TTC549 (cell line): ENCODE results near the gene GPR183.

Experiments
- FAIRE-seq: peaks from 2 replicates; lab custom pipeline; 2012; peaks lifted over from hg19 to GRCh38; lab: Jason Lieb, UNC

The GPR183 gene

GRCh38 chr13:99339230-99339721 is 32.1 kb upstream of the GPR183 start:
- FAIRE-seq, result no peak

DNA sequence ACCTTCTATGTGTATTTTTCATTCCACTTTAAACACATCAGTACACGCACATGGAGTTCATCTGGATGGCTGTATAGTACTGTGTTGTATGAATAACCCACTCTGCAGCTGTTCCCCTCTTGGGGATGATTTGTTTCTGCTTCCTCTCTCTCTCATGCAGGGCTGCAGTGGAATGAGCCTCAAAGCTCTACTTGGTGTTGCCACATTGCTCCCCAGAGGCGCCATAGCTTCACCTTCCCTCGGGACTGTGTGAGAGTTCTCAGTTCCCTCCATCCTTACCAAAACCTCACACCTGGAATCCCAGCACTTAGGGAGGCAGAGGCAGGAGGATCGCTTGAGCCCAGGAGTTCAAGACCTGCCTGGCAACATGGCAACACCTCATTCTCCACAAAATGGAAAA is 28.4 kb upstream of the GPR183 start:
- FAIRE-seq, result no peak

- no peak for FAIRE-seq
These were observed 27.9 kb upstream of the GPR183 start for GRCh38 chr13:99335087-99335486.

GRCh38 chr13:99334221-99334620 is 27.0 kb upstream of the GPR183 start:
- no peak for FAIRE-seq

DNA sequence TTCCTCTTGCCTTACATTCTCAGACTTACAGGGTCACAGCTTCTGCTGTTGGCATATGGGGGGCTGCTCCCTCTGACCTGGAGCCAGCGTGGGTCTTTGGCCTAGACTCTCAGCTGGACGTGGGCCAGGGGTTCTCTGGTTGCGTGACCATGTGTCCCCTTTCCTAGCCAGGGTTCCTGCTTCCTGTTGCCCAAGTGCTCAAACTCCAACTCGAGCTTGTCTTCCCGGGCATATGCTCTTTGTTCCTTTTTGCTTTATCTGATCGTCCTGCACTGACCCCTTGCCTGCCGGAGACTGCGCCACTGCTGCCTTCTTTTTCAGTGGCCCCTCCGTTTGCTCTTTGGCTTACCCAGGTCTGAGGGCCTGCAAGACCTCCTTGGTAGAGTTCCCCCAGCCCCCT is 25.3 kb upstream of the GPR183 start:
- no peak for FAIRE-seq

DNA sequence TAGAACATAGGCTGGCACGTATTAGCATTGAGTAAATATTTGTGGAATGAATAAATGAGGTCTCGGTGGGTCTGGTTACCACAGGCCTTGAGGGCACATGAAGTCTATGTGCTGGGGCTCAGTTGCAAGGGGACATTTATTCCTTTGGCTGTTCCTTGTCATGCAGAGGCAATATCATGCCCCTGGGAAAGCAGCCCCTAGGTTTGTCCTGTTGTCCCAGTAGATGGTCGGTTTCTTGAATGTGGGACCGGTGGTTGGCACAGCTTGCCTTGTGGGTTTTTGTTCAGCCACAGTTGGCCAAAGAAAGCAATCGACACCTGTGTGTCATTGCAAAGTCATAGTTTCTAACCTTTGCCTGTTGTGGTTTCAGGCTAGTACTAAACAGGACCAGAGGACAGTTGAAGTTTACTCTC is 24.7 kb upstream of the GPR183 start:
- FAIRE-seq, result no peak

- no peak for FAIRE-seq
These were observed 23.7 kb upstream of the GPR183 start for GRCh38 chr13:99330942-99331341.

DNA sequence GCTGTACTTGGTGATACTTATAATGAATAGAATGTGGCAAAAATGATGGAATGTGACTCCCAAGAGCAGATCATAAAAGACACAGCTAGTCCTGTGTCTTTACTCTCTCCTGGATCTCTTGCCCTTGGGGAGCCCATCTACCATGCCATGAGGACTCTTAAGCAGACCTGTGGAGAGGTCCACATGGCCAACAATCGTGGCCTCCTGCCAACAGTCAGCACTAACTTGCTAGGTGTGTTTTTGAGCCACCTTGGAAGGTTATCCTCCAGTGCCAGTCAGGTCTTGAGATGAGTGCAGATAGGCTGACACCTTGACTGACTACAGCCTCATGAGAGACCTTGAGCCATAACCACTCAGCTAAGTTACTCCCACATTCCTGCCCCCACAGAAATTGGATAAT is 22.3 kb upstream of the GPR183 start:
- FAIRE-seq, result no peak

GRCh38 chr13:99327761-99328160 is 20.6 kb upstream of the GPR183 start:
- no peak for FAIRE-seq

DNA sequence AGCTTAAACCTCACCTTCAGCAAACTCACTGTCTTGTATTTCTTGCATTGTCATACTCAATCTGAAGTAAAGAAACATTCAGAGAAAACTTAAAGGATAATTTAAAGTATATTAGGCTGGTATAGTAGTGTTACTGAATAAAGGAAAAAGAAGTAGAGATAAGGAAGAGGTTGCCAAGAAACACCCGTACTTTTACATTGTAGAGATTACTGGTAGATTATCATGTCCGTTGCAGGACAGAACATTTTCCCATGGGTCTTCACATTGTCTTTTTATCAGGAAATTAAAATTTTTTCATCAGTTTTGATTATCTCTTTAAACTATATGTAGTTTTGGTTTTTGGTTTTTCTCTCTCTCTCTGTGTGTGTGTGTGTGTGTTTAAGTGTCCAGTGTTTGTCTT is 19.9 kb upstream of the GPR183 start:
- FAIRE-seq, result no peak

GRCh38 chr13:99326012-99326411 is 18.8 kb upstream of the GPR183 start:
- FAIRE-seq, result no peak

GRCh38 chr13:99323488-99323887 is 16.3 kb upstream of the GPR183 start:
- FAIRE-seq, result no peak

GRCh38 chr13:99322297-99323103 is 15.3 kb upstream of the GPR183 start:
- FAIRE-seq, result no peak

- FAIRE-seq, result no peak
These were observed 14.5 kb upstream of the GPR183 start for GRCh38 chr13:99321709-99322108.

- no peak for FAIRE-seq
These were observed 13.7 kb upstream of the GPR183 start for GRCh38 chr13:99320693-99321481.

GRCh38 chr13:99316657-99317256 is 9.6 kb upstream of the GPR183 start:
- no peak for FAIRE-seq

GRCh38 chr13:99316224-99316623 is 9.0 kb upstream of the GPR183 start:
- no peak for FAIRE-seq

DNA sequence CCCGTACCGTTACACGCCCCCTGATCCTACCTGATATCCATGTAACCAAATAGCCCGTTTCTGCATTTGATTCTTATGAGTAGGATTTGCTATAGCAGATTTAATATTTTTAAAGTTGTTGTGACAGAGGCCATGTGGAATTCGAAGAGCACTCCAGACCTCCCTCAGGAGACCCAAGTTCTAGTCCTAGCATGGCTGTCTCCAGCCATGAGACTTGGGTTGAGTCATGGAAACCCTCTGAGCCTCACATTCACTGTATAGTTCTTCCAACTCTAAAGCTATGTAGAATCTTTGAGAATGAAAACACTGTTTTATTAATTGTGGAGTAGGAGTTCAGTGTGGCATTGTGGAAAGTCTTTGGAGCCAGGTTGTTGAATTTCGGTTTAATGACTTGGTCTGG is 8.0 kb upstream of the GPR183 start:
- no peak for FAIRE-seq

- no peak for FAIRE-seq
These were observed 7.5 kb upstream of the GPR183 start for GRCh38 chr13:99314640-99315176.

- no peak for FAIRE-seq
These were observed 6.7 kb upstream of the GPR183 start for GRCh38 chr13:99313941-99314340.

DNA sequence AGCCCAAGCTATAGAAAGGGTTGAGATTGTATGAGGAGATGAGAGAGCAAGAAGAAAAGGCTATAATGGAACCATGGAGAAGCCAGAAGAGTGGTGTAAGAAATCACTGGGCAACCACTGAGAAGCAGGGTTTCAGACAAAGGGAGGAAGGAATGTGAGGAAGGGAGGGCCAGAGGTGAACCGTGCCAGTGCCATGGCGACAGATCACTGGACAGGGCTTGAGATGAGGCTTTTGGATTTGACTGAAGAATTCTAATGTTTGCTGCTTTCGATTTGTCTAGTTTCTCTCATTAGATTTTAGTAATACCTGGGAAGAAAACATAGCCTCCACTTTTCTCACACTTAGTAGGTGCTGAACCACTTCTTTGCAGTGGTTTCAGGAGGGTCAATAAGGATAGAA is 6.3 kb upstream of the GPR183 start:
- no peak for FAIRE-seq

DNA sequence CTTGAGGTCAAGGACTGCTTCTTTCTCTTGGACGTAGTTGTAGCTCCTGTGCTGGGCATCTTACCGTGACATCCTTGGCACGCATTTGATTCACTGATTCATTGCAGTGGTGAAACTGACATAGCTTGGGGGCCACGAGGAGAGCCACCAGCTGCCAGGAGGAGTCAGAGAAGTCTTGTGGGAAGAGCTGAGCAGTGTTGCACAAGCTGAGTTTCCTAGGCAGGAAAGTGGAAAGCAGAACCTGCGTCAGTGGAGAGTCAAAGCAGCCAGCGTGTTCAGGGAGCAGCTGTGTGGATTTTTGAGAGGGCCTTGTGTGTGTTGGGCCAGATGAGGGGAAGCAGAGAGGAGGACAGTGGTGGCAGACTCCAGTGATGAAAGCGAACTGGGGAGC is 5.3 kb upstream of the GPR183 start:
- FAIRE-seq, result no peak
